Ishikawa (cell line): ENCODE data around the gene UNC45A.

Source experiments
- CEBPB ChIP-seq: IDR thresholded peaks from 2 replicates; pipeline ENCODE4 v1.6.1; 2012
- CREB1 ChIP-seq: IDR thresholded peaks from 2 replicates; pipeline ENCODE4 v1.6.1; 2012; ENCODE audit warnings: low read depth
- EGR1 ChIP-seq: IDR thresholded peaks from 2 replicates; pipeline ENCODE4 v1.6.1; 2012
- EP300 ChIP-seq: IDR thresholded peaks from 2 replicates; pipeline ENCODE4 v1.6.1; 2012; ENCODE audit warnings: borderline replicate concordance
- FOXM1 ChIP-seq: IDR thresholded peaks from 2 replicates; pipeline ENCODE4 v1.6.1; 2012; ENCODE audit warnings: low read depth, borderline replicate concordance
- MAX ChIP-seq: IDR thresholded peaks from 2 replicates; pipeline ENCODE4 v1.6.1; 2012
- NFIC ChIP-seq: IDR thresholded peaks from 2 replicates; pipeline ENCODE4 v1.6.1; 2012
- RAD21 ChIP-seq: IDR thresholded peaks from 2 replicates; pipeline ENCODE4 v1.6.1; 2012; ENCODE audit warnings: low read depth
- REST ChIP-seq: IDR thresholded peaks from 2 replicates; pipeline ENCODE4 v1.6.1; 2012; ENCODE audit warnings: low read depth, mild to moderate bottlenecking
- TAF1 ChIP-seq: IDR thresholded peaks from 2 replicates; pipeline ENCODE4 v1.6.1; 2012; ENCODE audit warnings: low read depth, mild to moderate bottlenecking
- TCF12 ChIP-seq: IDR thresholded peaks from 2 replicates; pipeline ENCODE4 v1.6.1; 2012; ENCODE audit warnings: low read depth
- TEAD4 ChIP-seq: IDR thresholded peaks from 2 replicates; pipeline ENCODE4 v1.6.1; 2012
- YY1 ChIP-seq: IDR thresholded peaks from 2 replicates; pipeline ENCODE4 v1.6.1; 2012; ENCODE audit warnings: low read depth
- ZBTB7A ChIP-seq: IDR thresholded peaks from 2 replicates; pipeline ENCODE4 v1.6.1; 2012; ENCODE audit warnings: low read depth
- TF ChIP-seq, protein P1 (sequence below): IDR thresholded peaks from 2 replicates; pipeline ENCODE4 v1.6.1; 2012

Gene UNC45A

GRCh38 chr15:90917569-90917968 lies 17.5 kb upstream of the UNC45A start:
- TF ChIP-seq NFIC (no peak), EP300 (no peak), CREB1 (no peak), TEAD4 (no peak), TAF1 (no peak), YY1 (no peak), FOXM1 (no peak), RAD21 (no peak)
- TF ChIP-seq, protein P1, sequence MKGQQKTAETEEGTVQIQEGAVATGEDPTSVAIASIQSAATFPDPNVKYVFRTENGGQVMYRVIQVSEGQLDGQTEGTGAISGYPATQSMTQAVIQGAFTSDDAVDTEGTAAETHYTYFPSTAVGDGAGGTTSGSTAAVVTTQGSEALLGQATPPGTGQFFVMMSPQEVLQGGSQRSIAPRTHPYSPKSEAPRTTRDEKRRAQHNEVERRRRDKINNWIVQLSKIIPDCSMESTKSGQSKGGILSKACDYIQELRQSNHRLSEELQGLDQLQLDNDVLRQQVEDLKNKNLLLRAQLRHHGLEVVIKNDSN = no peak

- TF ChIP-seq EGR1 (no peak), TAF1 (no peak), NFIC (no peak), RAD21 (no peak), TCF12 (no peak)
- TF ChIP-seq, protein P1 = no peak
These were observed 16.9 kb upstream of the UNC45A start for GRCh38 chr15:90918034-90918788.

- TF ChIP-seq MAX (no peak), RAD21 (no peak), TEAD4 (no peak), REST (no peak), NFIC (no peak), ZBTB7A (no peak), EGR1 (no peak), EP300 (no peak), CREB1 (no peak), CEBPB (no peak), YY1 (no peak), FOXM1 (no peak), TCF12 (no peak)
- TF ChIP-seq, protein P1 = no peak
These were observed 16.2 kb upstream of the UNC45A start for GRCh38 chr15:90918835-90919234.

DNA sequence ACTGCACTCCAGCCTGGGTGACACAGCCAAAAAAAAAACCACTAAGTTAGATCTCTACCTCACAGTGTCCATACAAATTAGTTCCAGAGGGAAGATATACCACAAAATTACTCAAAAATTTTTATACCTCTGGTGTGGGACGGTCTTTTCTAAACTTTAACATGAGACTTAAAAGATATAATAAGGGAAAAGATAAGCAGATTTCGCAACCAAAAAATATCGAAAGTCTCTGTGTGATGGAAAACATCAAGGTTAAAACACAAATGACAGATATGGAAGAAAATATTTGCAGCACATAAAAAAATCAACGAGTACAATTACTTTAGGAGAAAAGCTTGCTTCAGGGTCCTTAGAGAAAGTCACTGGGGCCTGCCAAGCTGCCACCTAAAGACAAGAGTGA lies 13.2 kb upstream of the UNC45A start:
- TF ChIP-seq MAX (no peak), REST (no peak), YY1 (no peak)

DNA sequence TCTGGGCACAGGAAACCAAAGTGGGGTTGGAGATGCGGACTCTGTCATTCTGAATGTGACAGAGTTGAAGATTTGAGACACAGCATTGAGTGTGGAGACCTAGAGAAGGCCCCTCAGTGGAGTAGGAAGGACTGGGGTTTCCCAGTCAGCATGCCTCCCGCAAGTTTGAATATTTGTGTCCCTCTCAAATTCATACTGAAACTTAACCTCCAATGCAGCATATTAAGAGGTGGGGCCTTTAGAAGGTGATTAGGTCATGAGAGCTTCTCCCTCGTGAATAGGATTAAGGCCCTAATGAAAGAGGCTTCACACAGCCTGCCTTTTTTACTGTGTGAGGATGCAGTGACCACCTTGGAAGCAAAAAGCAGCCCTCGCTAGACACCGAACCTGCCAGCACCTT lies 10.7 kb upstream of the UNC45A start:
- TF ChIP-seq, protein P1 = no peak
- TF ChIP-seq TAF1 (no peak), EGR1 (no peak), TCF12 (no peak), CREB1 (no peak)
